ENCODE results near the gene INPP4A.
"Not testable (repeated sequence)": the region's sequence is repeated elsewhere in the genome, so short reads cannot be mapped to it uniquely, and the experiment has no call there.

Gene INPP4A

GRCh38 chr2:98444436-98445176 is at the start of gene INPP4A:
Gene INPP4A, plus strand, starts transcription at chr2:98444858. Its CDS starts 75,191 bp downstream, at chr2:98520049.
- peak; percentile 71 for DNase-seq (ENCODE audit: low read depth)

- no peak for DNase-seq (ENCODE audit: low read depth)
Measured at GRCh38 chr2:98395977-98396376, 48.7 kb upstream of the INPP4A start.

GRCh38 chr2:98396745-98397355 is 47.8 kb upstream of the INPP4A start:
- DNase-seq (ENCODE audit: low read depth) = no peak

GRCh38 chr2:98399140-98399539 is 45.5 kb upstream of the INPP4A start:
- DNase-seq (ENCODE audit: low read depth) = no peak

GRCh38 chr2:98403878-98404277 is 40.8 kb upstream of the INPP4A start:
- DNase-seq (ENCODE audit: low read depth) = no peak

- DNase-seq (ENCODE audit: low read depth) = no peak
Measured at GRCh38 chr2:98404556-98405250, 40.0 kb upstream of the INPP4A start.

- DNase-seq (ENCODE audit: low read depth) = no peak
Measured at GRCh38 chr2:98405301-98405700, 39.4 kb upstream of the INPP4A start.

- no peak for DNase-seq (ENCODE audit: low read depth)
Measured at GRCh38 chr2:98408155-98408554, 36.5 kb upstream of the INPP4A start.

- DNase-seq (ENCODE audit: low read depth) = peak; percentile 18
Measured at GRCh38 chr2:98412751-98413458, 31.8 kb upstream of the INPP4A start.

GRCh38 chr2:98414246-98414645 is 30.4 kb upstream of the INPP4A start:
- not testable (repeated sequence) for DNase-seq (ENCODE audit: low read depth)

- not testable (repeated sequence) for DNase-seq (ENCODE audit: low read depth)
Measured at GRCh38 chr2:98415719-98416248, 28.9 kb upstream of the INPP4A start.

- DNase-seq (ENCODE audit: low read depth) = no peak
Measured at GRCh38 chr2:98416383-98417159, 28.1 kb upstream of the INPP4A start.

GRCh38 chr2:98419544-98419943 is 25.1 kb upstream of the INPP4A start:
- DNase-seq (ENCODE audit: low read depth) = no peak

- DNase-seq (ENCODE audit: low read depth) = no peak
Measured at GRCh38 chr2:98419977-98420725, 24.5 kb upstream of the INPP4A start.

GRCh38 chr2:98422449-98422848 is 22.2 kb upstream of the INPP4A start:
- no peak for DNase-seq (ENCODE audit: low read depth)

- DNase-seq (ENCODE audit: low read depth) = no peak
Measured at GRCh38 chr2:98426771-98427170, 17.9 kb upstream of the INPP4A start.

GRCh38 chr2:98432145-98432544 is 12.5 kb upstream of the INPP4A start:
- no peak for DNase-seq (ENCODE audit: low read depth)

- DNase-seq (ENCODE audit: low read depth) = no peak
Measured at GRCh38 chr2:98433363-98433964, 11.2 kb upstream of the INPP4A start.

GRCh38 chr2:98434492-98434891 is 10.2 kb upstream of the INPP4A start:
- DNase-seq (ENCODE audit: low read depth) = no peak

GRCh38 chr2:98435670-98436069 is 9.0 kb upstream of the INPP4A start:
- not testable (repeated sequence) for DNase-seq (ENCODE audit: low read depth)

Measured in activated T-helper 9 cell treated with anti-CD3 and anti-CD28 coated beads, Interleukin-2, amount 50 U/mL, for 16 hours (primary cell).